Hypothalamus (tissue), 51 donors: ENCODE data around the gene MYL4.

Experiments
- DNase-seq, 51 donors: peaks; one replicate each; lab custom pipeline; 2025; lab: John Stamatoyannopoulos, UW

MYL4 gene

GRCh38 chr17:47239619-47239966 lies 30.4 kb downstream of the MYL4 start:
- DNase-seq, result no peak

- DNase-seq, result peak in 37 of 51 donors; percentile 3 to 74 (median 31)
Observed at GRCh38 chr17:47239967-47240651, 31.0 kb downstream of the MYL4 start.

DNA sequence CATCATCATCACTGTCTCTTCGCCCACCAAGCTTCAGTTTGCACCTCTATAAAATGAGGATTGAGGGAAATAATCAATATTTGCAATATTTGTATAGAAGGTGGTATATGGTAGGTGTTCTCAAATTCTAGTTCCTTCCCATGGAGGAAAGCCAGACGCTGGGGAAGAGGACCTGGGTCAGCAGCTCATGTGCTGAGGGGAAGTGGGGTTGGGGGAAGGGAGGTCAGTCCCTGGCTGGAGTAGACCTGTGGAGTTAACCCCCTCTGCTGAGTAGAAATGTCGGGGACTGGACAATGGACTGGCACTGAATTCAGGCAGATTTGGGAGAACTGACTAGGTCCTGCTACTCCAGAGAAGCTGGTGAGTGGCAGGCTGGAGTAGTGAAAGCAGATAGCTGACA lies 31.7 kb downstream of the MYL4 start:
- peak in 5 of 51 donors; percentile 4 to 17 (median 10) for DNase-seq

- no peak for DNase-seq
Observed at GRCh38 chr17:47242648-47243047, 33.5 kb downstream of the MYL4 start.

DNA sequence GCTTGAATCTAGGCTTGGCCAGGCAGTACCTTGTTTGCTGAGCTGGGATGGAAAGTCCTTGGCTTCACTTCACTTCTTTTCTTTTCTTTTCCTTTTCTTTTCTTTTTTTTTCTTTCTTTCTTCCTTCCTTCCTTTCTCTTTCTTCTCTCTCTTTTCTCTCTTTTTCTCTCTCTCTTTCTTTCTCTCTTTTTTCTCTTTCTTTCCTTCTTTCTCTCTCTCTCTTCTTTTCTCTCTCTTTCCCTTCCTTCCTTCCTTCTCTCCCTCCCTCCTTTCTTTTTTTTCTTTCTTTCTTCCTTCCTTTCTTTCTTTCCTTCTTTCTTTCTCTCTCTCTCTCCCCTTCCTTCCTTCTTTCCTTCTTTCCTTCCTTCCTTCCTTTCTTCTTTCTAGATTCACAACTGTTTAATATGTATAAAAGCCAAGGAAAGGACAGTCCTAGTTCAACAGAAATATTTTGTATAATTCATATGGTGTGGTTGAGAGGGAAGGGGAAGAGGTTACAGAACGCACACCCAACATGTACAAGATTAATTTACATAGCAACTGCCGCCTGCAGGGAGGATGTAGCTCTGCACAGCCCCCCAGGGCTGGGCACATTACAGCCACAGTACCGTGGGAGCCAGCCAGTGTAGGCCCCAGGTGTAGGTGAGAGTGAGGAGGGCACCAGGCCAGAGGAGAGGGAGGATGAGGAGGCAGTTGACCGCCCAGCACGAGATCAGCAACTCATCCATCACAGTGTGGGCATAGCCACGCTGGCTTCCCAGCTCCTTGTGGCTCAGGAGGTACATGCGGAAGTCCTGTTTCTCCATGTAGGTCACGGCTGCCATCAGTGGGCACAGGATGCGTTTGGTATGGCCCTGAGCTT lies 34.8 kb downstream of the MYL4 start:
- DNase-seq, result no peak

GRCh38 chr17:47244697-47245096 lies 35.5 kb downstream of the MYL4 start:
- no peak for DNase-seq

DNA sequence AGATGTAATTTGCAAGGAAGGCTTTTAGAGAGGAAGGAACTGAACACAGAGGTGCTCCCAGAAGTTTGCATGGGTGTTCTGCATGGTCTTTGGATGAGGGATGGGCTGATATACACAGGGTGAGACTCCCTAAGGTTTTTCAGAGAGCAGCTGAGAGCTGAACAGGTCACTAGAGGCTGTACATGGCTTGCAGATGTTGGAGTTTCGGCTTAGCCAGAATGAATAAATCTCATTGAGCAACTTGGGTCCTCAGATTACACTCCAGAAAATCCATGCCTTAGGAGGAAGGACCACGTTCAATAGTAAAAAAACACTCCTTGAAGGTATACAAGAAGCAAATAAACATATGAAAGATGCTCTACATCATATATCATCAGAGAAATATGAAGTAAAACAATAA lies 37.0 kb downstream of the MYL4 start:
- DNase-seq, result no peak

- DNase-seq, result no peak
Observed at GRCh38 chr17:47250855-47251254, 41.7 kb downstream of the MYL4 start.

DNA sequence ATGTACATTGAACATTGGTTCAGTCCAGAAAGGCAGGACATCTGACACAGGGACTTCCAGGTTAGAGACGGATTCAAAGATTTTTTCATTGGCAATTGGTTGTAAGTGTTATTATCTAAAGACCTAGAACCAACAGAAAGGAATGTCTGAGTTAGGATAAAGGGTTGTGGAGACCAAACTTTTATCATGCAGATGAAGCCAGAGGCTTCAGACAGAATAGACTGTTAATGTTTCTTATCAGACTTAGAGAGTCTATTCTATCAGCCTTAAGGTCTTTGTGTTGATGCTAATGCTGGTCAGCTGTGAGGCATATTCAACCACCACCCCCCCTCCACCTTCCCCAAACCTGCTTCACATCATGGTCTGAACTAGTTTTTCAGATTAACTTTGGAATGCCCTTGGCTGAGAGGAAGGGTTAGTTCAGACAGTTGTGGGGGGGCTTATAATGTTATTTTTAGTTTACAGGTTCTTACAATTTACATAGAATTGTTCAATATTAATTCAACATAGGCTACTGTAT lies 42.3 kb downstream of the MYL4 start:
- DNase-seq, result no peak

DNA sequence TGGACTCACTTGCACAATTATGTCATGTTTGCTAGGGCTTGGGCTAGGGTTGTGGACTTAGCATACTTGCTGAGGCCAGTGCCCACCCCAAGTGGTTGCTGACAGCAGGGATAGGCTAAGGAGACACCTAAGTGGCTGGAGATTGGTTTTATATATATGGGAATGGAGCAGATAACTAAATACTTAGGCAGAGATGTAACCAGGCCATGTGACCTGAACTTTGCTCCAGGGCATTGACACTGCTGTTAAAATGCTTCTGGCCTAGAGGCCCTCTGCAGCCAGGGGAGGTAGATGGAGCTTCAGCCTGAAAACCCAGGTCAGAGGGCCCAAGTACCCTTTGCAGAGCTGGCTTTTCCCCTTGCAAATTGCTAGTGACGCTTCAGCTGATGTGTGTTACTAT lies 43.1 kb downstream of the MYL4 start:
- no peak for DNase-seq

GRCh38 chr17:47252766-47253512 lies 43.8 kb downstream of the MYL4 start:
- no peak for DNase-seq

- DNase-seq, result peak in 32 of 51 donors; percentile 4 to 62 (median 27)
Observed at GRCh38 chr17:47253541-47254402, 44.6 kb downstream of the MYL4 start, which contains the start of gene ITGB3. ITGB3 (plus strand) TSS chr17:47253827; CDS start chr17:47253862, 35 bp downstream.

- DNase-seq, result no peak
Observed at GRCh38 chr17:47254403-47254943, 45.3 kb downstream of the MYL4 start.

- no peak for DNase-seq
Observed at GRCh38 chr17:47257651-47258339, 48.6 kb downstream of the MYL4 start.

GRCh38 chr17:47262586-47262985 lies 53.4 kb downstream of the MYL4 start:
- no peak for DNase-seq

GRCh38 chr17:47264166-47264565 lies 55.0 kb downstream of the MYL4 start:
- DNase-seq, result no peak

DNA sequence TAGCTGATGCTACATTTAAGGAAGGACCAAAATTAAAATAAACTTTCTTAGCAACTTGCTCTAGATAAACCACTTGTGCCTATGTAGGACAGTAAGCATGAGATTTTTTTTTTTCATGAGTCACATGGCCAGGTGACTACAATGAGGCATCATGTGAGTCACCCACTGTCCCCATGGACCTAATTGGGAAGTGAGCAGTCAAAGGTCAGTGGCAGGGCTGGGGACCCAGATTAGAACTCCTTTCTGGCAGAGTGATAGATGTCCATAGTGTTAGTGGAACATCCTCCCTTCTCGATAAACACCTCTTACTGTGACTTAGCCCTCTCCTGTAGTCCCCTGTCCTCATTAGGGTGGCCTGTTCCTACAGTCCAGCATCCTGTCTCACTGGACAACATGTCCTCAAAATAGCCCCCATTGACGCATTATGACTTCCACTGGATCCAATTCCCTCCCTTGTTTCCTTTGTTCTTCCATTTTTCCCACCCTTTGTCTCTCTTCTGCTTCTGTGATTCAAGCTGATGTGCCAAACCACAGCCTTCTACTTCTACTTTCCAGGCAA lies 56.9 kb downstream of the MYL4 start:
- DNase-seq, result no peak

GRCh38 chr17:47266782-47267181 lies 57.6 kb downstream of the MYL4 start:
- DNase-seq, result no peak

DNA sequence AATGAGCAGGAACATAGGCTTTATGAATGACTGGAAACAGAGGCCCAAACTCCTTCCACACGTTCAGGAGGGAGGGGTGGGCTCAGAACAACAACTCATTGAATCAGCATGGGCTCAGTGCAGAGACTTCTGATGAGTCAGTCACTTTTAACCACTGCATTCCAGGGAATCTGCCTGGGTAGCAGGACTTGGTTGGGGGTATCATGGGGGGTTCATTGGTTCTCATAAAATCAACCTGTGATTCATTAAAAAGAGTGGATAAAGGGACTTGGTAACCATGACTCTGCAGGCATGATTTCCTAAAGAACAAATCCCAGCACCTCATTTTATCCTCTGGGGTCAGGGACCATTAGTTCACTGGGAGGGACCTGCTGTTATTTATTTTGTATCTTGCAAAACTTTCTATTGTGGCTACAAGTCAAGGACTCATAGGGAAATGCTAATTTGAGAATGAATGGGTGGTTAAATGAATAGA lies 58.2 kb downstream of the MYL4 start:
- DNase-seq, result peak in 1 of 51 donors; percentile 12
